Activated CD4-positive, alpha-beta T cell treated with anti-CD3 and anti-CD28 coated beads, Interleukin-2, amount 10 ng/mL, durations not matched to agents 7 days and 5 days (primary cell): ENCODE measurements around the gene NARS2. TPM values are rescaled to one million over a fixed set of nuclear protein-coding genes. Genes with fewer than 3 reads are reported as not detected.

Source experiments
- CTCF ChIA-PET: fragments of 350-600 bp; sonication (Branson Sonifier 250); formaldehyde crosslinking; loops from one replicate; lab custom pipeline; 2021; ENCODE audit warnings: antibody characterized with exemption; lab: Charles Lee
- POLR2A ChIA-PET: fragments of 350-600 bp; sonication (Branson Sonifier 250); formaldehyde crosslinking; loops from one replicate; lab custom pipeline; 2021; ENCODE audit warnings: antibody characterized with exemption; lab: Charles Lee
- DNase-seq: peaks from one replicate; pipeline ENCODE4 v3.0.0-alpha.2; 2020
- H3K27ac Mint-ChIP-seq: one replicate; pipeline ENCODE4 v1.8.0; 2021; ENCODE audit warnings: mild to moderate bottlenecking, moderate library complexity, mixed read lengths
- H3K27me3 Mint-ChIP-seq: one replicate; pipeline ENCODE4 v1.8.0; 2021; ENCODE audit warnings: mixed read lengths
- H3K36me3 Mint-ChIP-seq: one replicate; pipeline ENCODE4 v1.8.0; 2021; ENCODE audit warnings: low read depth, mixed read lengths
- H3K4me1 Mint-ChIP-seq: one replicate; pipeline ENCODE4 v1.8.0; 2021; ENCODE audit warnings: mixed read lengths
- H3K4me3 Mint-ChIP-seq: one replicate; pipeline ENCODE4 v1.8.0; 2021; ENCODE audit warnings: mild to moderate bottlenecking, moderate library complexity, mixed read lengths
- H3K9me3 Mint-ChIP-seq: one replicate; pipeline ENCODE4 v1.8.0; 2021; ENCODE audit warnings: mixed read lengths
- total RNA-seq, 2 experiments: library from RNA; stranded (reverse); gene quantifications; one replicate each; pipeline ENCODE4 v1.2.3, GENCODE V29; 2021

The NARS2 gene
- total RNA-seq, 2 experiments from 2014 or later = 13.2 to 14.3 TPM

- peaks cover 39% of the 10 kb centered on the region for H3K36me3 Mint-ChIP-seq
- H3K27me3 Mint-ChIP-seq = no peaks in the 10 kb centered on the region
- ChIA-PET CTCF (no interaction called here), POLR2A (no interaction called here)
- peaks cover 12% of the 10 kb centered on the region for H3K4me1 Mint-ChIP-seq
- no peak overlapping the region for H3K27ac Mint-ChIP-seq
- peaks cover under 1% of the 10 kb centered on the region for H3K9me3 Mint-ChIP-seq
- no peak for DNase-seq
- H3K4me3 Mint-ChIP-seq = no peak overlapping the region
Observed at GRCh38 chr11:78551066-78551465, 23.6 kb downstream of the NARS2 start.

- ChIA-PET POLR2A (no interaction called here), CTCF (interaction anchor here (0.7 to 1.0 kb wide), 3 partner anchors 21 to 85 kb away, joined by 3 to 4 read pairs (median 3); no protein-coding TSS in a partner anchor)
- Mint-ChIP-seq H3K4me1 (peaks cover 4% of the 10 kb centered on the region), H3K27ac (no peak overlapping the region), H3K27me3 (no peaks in the 10 kb centered on the region), H3K4me3 (no peak overlapping the region), H3K9me3 (no peaks in the 10 kb centered on the region), H3K36me3 (peaks cover 35% of the 10 kb centered on the region)
- DNase-seq = no peak
Observed at GRCh38 chr11:78549624-78550409, 24.8 kb downstream of the NARS2 start.

- CTCF ChIA-PET = interaction anchor here (0.7 to 1.0 kb wide), 3 partner anchors 20 to 84 kb away, joined by 3 to 4 read pairs (median 3); no protein-coding TSS in a partner anchor
- no peak for DNase-seq
- H3K9me3 Mint-ChIP-seq = peaks cover under 1% of the 10 kb centered on the region
- H3K27ac Mint-ChIP-seq = no peak overlapping the region
- no peaks in the 10 kb centered on the region for H3K27me3 Mint-ChIP-seq
- no peak overlapping the region for H3K4me3 Mint-ChIP-seq
- H3K36me3 Mint-ChIP-seq = peaks cover 30% of the 10 kb centered on the region
- POLR2A ChIA-PET = no interaction called here
- H3K4me1 Mint-ChIP-seq = peaks cover 4% of the 10 kb centered on the region
Observed at GRCh38 chr11:78548911-78549590, 25.6 kb downstream of the NARS2 start.

GRCh38 chr11:78547931-78548705 lies 26.5 kb downstream of the NARS2 start:
- H3K36me3 Mint-ChIP-seq = peaks cover 32% of the 10 kb centered on the region
- ChIA-PET CTCF (interaction anchor here (0.9 to 2.0 kb wide), 2 partner anchors 16 to 33 kb away, joined by 3 to 8 read pairs; no protein-coding TSS in a partner anchor), POLR2A (no interaction called here)
- no peak overlapping the region for H3K27ac Mint-ChIP-seq
- peaks cover 4% of the 10 kb centered on the region for H3K4me1 Mint-ChIP-seq
- peaks cover 2% of the 10 kb centered on the region for H3K9me3 Mint-ChIP-seq
- DNase-seq = no peak
- no peak overlapping the region for H3K4me3 Mint-ChIP-seq
- no peaks in the 10 kb centered on the region for H3K27me3 Mint-ChIP-seq

GRCh38 chr11:78542007-78542406 lies 32.7 kb downstream of the NARS2 start:
- Mint-ChIP-seq H3K27ac (peak overlapping the region; percentile 46), H3K27me3 (no peaks in the 10 kb centered on the region), H3K36me3 (peaks cover 26% of the 10 kb centered on the region), H3K4me1 (peaks cover 5% of the 10 kb centered on the region), H3K9me3 (peaks cover 2% of the 10 kb centered on the region), H3K4me3 (no peak overlapping the region)
- CTCF ChIA-PET = interaction anchor here (1.1 kb wide), 1 partner anchor 12 kb away, joined by 3 read pairs; no protein-coding TSS in a partner anchor
- no peak for DNase-seq
- POLR2A ChIA-PET = no interaction called here

- Mint-ChIP-seq H3K36me3 (peaks cover 25% of the 10 kb centered on the region), H3K4me1 (peaks cover 5% of the 10 kb centered on the region), H3K27ac (no peak overlapping the region), H3K27me3 (no peaks in the 10 kb centered on the region), H3K9me3 (peaks cover 2% of the 10 kb centered on the region), H3K4me3 (no peak overlapping the region)
- CTCF ChIA-PET = interaction anchor here (0.6 to 1.1 kb wide), 4 partner anchors 13 to 80 kb away, joined by 3 to 4 read pairs (median 3); no protein-coding TSS in a partner anchor
- POLR2A ChIA-PET = interaction anchor here (0.7 kb wide), 1 partner anchor 156 kb away, joined by 4 read pairs; no protein-coding TSS in a partner anchor
- no peak for DNase-seq
Observed at GRCh38 chr11:78541537-78541936, 33.1 kb downstream of the NARS2 start.

- DNase-seq = no peak
- Mint-ChIP-seq H3K4me3 (no peak overlapping the region), H3K36me3 (peaks cover 20% of the 10 kb centered on the region), H3K27me3 (no peaks in the 10 kb centered on the region), H3K9me3 (peaks cover 2% of the 10 kb centered on the region), H3K4me1 (peaks cover 5% of the 10 kb centered on the region), H3K27ac (no peak overlapping the region)
- ChIA-PET CTCF (interaction anchor here (1.1 kb wide), 3 partner anchors 13 to 50 kb away, joined by 3 to 4 read pairs (median 3); no protein-coding TSS in a partner anchor), POLR2A (no interaction called here)
Observed at GRCh38 chr11:78540256-78540655, 34.4 kb downstream of the NARS2 start.

GRCh38 chr11:78539506-78539905 lies 35.2 kb downstream of the NARS2 start:
- Mint-ChIP-seq H3K36me3 (peaks cover 20% of the 10 kb centered on the region), H3K9me3 (peaks cover 2% of the 10 kb centered on the region), H3K4me1 (peaks cover 5% of the 10 kb centered on the region), H3K27ac (no peak overlapping the region), H3K4me3 (no peak overlapping the region), H3K27me3 (no peaks in the 10 kb centered on the region)
- POLR2A ChIA-PET = no interaction called here
- no peak for DNase-seq
- CTCF ChIA-PET = interaction anchor here (1.8 kb wide), 1 partner anchor 10 kb away, joined by 7 read pairs; no protein-coding TSS in a partner anchor

GRCh38 chr11:78536933-78537332 lies 37.7 kb downstream of the NARS2 start:
- no peaks in the 10 kb centered on the region for H3K9me3 Mint-ChIP-seq
- CTCF ChIA-PET = no interaction called here

GRCh38 chr11:78535920-78536319 lies 38.7 kb downstream of the NARS2 start:
- peaks cover 2% of the 10 kb centered on the region for H3K4me1 Mint-ChIP-seq
- ChIA-PET POLR2A (no interaction called here), CTCF (interaction anchor here (0.8 kb wide), 1 partner anchor 17 kb away, joined by 3 read pairs; no protein-coding TSS in a partner anchor)
- no peak overlapping the region for H3K4me3 Mint-ChIP-seq
- no peak for DNase-seq
- no peaks in the 10 kb centered on the region for H3K27me3 Mint-ChIP-seq
- H3K9me3 Mint-ChIP-seq = no peaks in the 10 kb centered on the region
- no peak overlapping the region for H3K27ac Mint-ChIP-seq
- H3K36me3 Mint-ChIP-seq = peaks cover 17% of the 10 kb centered on the region

More at GRCh38 chr11:78536933-78537332, 37.7 kb downstream of the NARS2 start:
- no peak for DNase-seq
- H3K27me3 Mint-ChIP-seq = no peaks in the 10 kb centered on the region
- peaks cover 3% of the 10 kb centered on the region for H3K4me1 Mint-ChIP-seq
- no peak overlapping the region for H3K4me3 Mint-ChIP-seq
- H3K36me3 Mint-ChIP-seq = peaks cover 20% of the 10 kb centered on the region
- POLR2A ChIA-PET = no interaction called here
- no peak overlapping the region for H3K27ac Mint-ChIP-seq

GRCh38 chr11:78535027-78535426 lies 39.6 kb downstream of the NARS2 start:
- ChIA-PET CTCF (interaction anchor here (0.8 kb wide), 1 partner anchor 18 kb away, joined by 3 read pairs; no protein-coding TSS in a partner anchor), POLR2A (no interaction called here)
- Mint-ChIP-seq H3K4me3 (no peak overlapping the region), H3K4me1 (peaks cover 2% of the 10 kb centered on the region), H3K27me3 (no peaks in the 10 kb centered on the region), H3K27ac (no peak overlapping the region), H3K36me3 (peaks cover 17% of the 10 kb centered on the region), H3K9me3 (no peaks in the 10 kb centered on the region)
- no peak for DNase-seq

- Mint-ChIP-seq H3K9me3 (no peaks in the 10 kb centered on the region), H3K4me1 (peaks cover 2% of the 10 kb centered on the region), H3K27me3 (no peaks in the 10 kb centered on the region), H3K36me3 (peaks cover 12% of the 10 kb centered on the region), H3K4me3 (no peak overlapping the region), H3K27ac (no peak overlapping the region)
- ChIA-PET CTCF (interaction anchor here (0.9 to 1.3 kb wide), 3 partner anchors 30 to 33 kb away, joined by 3 read pairs; no protein-coding TSS in a partner anchor), POLR2A (no interaction called here)
- no peak for DNase-seq
Observed at GRCh38 chr11:78533399-78533798, 41.3 kb downstream of the NARS2 start.
